ENCODE measurements around the gene EFHB. TPM values are rescaled to one million over a fixed set of nuclear protein-coding genes. Genes with fewer than 3 reads are reported as not detected.
"Not testable (repeated sequence)": the region's sequence is repeated elsewhere in the genome, so short reads cannot be mapped to it uniquely, and the experiment has no call there.

The EFHB gene
- total and polyA plus RNA-seq, 8 donors: 0.09 to 2.3 (median 0.28) TPM; not detected in 3

DNA sequence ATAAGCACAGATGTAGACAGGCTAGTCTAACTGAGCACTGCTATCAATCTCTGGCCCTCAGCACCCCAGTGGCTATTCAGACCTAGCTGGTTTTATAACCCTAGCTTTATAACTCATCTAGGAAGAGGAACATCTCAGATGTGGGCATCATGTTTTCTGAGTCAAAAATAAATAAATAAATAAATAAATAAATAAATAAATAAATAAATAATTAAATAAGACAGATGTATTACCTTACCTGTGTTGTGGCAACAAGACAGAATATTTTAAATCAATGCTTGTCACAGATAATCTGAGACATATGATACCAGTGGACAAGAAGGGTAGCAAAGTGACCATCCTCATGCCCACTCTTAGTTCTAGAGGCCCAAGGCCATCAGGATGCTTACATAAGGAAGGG is 52.2 kb downstream of the EFHB start:
- Histone ChIP-seq H3K27ac (no peak overlapping the region), H3K27me3 (no peaks in the 10 kb centered on the region), H3K9me3 (no peaks in the 10 kb centered on the region), H3K36me3 (no peaks in the 10 kb centered on the region), H3K4me3 (no peak overlapping the region), H3K4me1 (no peaks in the 10 kb centered on the region)
- ATAC-seq: no peak
- no peak for FAIRE-seq
- TF ChIP-seq, protein P1, sequence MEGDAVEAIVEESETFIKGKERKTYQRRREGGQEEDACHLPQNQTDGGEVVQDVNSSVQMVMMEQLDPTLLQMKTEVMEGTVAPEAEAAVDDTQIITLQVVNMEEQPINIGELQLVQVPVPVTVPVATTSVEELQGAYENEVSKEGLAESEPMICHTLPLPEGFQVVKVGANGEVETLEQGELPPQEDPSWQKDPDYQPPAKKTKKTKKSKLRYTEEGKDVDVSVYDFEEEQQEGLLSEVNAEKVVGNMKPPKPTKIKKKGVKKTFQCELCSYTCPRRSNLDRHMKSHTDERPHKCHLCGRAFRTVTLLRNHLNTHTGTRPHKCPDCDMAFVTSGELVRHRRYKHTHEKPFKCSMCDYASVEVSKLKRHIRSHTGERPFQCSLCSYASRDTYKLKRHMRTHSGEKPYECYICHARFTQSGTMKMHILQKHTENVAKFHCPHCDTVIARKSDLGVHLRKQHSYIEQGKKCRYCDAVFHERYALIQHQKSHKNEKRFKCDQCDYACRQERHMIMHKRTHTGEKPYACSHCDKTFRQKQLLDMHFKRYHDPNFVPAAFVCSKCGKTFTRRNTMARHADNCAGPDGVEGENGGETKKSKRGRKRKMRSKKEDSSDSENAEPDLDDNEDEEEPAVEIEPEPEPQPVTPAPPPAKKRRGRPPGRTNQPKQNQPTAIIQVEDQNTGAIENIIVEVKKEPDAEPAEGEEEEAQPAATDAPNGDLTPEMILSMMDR (IDR thresholded peaks at IDR 0.05): no peak
- intact Hi-C loops (cut with DNase I): no loop called here
- no peak for DNase-seq

DNA sequence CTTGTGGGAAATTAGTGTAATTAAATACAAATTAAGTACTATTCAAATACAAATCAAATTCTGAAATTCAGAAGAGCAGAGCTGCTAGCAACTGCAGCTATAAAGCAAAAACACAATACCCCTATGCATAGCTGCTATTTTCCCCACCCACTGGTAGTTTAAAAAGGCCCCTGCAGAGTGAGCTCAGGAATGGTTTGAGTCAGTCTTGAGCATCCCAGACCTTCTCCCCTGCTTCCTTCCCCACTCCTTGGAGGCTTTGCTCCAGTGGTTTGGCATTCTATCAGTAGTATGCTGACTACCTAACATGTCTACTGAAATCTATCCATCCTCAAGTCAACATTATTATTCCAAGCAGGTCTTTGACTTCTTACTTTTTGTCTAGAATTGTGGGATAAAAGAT is 53.0 kb downstream of the EFHB start:
- no peak for DNase-seq
- no peak for ATAC-seq
- H3K27me3 ChIP-seq: no peaks in the 10 kb centered on the region
- H3K4me3 ChIP-seq: no peak overlapping the region
- H3K27ac ChIP-seq: no peak overlapping the region
- TF ChIP-seq, protein P1 (IDR thresholded peaks at IDR 0.05): no peak
- H3K4me1 ChIP-seq: no peaks in the 10 kb centered on the region
- intact Hi-C loops (cut with DNase I): no loop called here
- no peaks in the 10 kb centered on the region for H3K36me3 ChIP-seq
- no peak for FAIRE-seq
- H3K9me3 ChIP-seq: no peaks in the 10 kb centered on the region

DNA sequence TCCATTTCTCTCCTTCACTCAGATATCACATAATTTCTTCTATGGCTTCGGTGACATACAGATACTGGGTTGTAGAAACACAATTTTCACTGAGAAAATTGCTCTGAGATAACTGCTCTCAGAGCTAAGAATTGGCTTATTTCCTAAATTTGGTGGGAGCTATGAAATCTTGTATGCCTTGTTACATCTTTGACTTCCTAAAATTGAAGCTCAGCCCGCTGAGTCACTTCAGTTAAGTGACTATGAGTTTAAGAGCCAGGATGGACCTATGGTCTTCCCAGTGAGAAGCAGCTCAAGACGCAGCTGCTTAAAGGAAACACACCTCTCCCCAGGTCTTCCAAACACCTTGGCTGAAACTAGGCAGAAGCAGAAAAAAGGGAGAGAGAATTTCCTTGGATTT is 56.4 kb downstream of the EFHB start:
- H3K36me3 ChIP-seq: no peaks in the 10 kb centered on the region
- WGBS, 2 donors: 76 to 80% methylated on average over 3 of the region's 3 CpGs
- H3K9me3 ChIP-seq: no peaks in the 10 kb centered on the region
- DNase-seq (no peak), ATAC-seq (no peak), FAIRE-seq (no peak)
- no peak overlapping the region for H3K4me3 ChIP-seq
- TF ChIP-seq, protein P1 (IDR thresholded peaks at IDR 0.05): no peak
- no peaks in the 10 kb centered on the region for H3K4me1 ChIP-seq
- no peaks in the 10 kb centered on the region for H3K27me3 ChIP-seq
- no peak overlapping the region for H3K27ac ChIP-seq
- intact Hi-C loops (cut with DNase I): no loop called here

DNA sequence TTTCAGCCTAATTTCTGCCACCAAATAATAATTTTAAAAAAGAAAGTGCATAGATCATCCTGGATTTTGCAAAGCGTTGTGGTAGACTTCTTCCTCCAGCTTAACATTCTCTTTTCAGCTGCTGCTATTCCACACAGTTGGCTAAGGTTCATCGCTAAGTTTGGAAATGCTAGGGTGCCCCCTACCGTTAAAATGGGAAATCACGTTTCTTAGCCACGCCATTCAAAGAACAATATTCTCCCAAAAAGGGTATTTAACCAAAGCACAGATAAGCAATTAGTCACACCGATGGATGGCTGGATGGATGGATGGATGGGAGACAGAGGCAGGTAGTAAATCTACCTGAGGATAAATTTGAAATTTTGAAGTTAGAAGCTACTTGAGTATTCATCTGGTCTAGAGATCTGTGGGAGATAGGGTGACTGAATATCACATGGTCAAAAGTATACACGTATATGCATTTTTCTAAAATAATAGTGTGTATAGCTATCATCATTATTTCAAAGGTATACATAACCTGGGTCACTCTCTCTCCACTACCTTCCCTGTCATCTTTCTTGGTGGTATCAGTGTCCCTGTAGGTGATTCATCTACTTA is 67.2 kb downstream of the EFHB start:
- ATAC-seq (peak; percentile 74 to 92 (median 90)), FAIRE-seq (peak; percentile 82), DNase-seq (peak in 3 of 6 donors; percentile 12 to 58 (median 20))
- intact Hi-C loops (cut with DNase I): loop anchor here in 1 of 3 donors (10.0 kb wide), 1 partner anchor 802 kb away; no protein-coding TSS in a partner anchor
- H3K4me3 ChIP-seq: no peak overlapping the region
- no peak overlapping the region for H3K27ac ChIP-seq
- TF ChIP-seq, protein P1 (IDR thresholded peaks at IDR 0.05): peak; percentile 35 to 79 (median 50)
- H3K36me3 ChIP-seq: no peaks in the 10 kb centered on the region
- H3K9me3 ChIP-seq: no peaks in the 10 kb centered on the region
- no peaks in the 10 kb centered on the region for H3K27me3 ChIP-seq
- 3 to 5% methylated on average over 7 of the region's 7 CpGs for WGBS, 2 donors
- H3K4me1 ChIP-seq: no peaks in the 10 kb centered on the region

DNA sequence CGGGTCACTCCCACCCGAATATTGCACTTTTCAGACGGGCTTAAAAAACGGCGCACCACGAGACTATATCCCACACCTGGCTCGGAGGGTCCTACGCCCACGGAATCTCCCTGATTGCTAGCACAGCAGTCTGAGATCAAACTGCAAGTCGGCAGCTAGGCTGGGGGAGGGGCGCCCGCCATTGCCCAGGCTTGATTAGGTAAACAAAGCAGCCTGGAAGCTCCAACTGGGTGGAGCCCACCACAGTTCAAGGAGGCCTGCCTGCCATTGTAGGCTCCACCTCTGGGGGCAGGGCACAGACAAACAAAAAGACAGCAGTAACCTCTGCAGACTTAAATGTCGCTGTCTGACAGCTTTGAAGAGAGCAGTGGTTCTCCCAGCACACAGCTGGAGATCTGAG is 78.7 kb downstream of the EFHB start:
- WGBS, 2 donors: 60 to 68% methylated on average over 13 of the region's 13 CpGs
- H3K36me3 ChIP-seq; DNase-seq; H3K4me1 ChIP-seq; H3K4me3 ChIP-seq; H3K9me3 ChIP-seq; FAIRE-seq; H3K27me3 ChIP-seq; H3K27ac ChIP-seq; intact Hi-C loops (cut with DNase I); ATAC-seq: not testable (repeated sequence)

DNA sequence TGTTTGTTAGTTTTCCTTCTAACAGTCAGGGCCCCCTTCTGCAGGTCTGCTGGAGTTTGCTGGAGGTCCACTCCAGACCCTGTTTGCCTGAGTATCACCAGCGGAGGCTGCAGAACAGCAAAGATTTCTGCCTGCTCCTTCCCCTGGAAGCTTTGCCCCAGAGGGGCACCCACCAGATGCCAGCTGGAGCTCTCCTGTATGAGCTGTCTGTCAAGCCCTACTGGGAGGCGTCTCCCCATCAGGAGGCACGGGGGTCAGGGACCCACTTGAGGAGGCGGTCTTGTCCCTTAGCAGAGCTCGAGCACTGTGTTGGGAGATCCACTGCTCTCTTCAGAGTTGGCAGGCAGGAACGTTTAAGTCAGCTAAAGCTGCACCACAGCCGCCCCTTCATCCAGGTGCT is 87.4 kb downstream of the EFHB start:
- 58 to 68% methylated on average over 7 of the region's 7 CpGs for WGBS, 2 donors
- H3K4me1 ChIP-seq; intact Hi-C loops (cut with DNase I); H3K27me3 ChIP-seq; ATAC-seq; FAIRE-seq; H3K9me3 ChIP-seq; H3K36me3 ChIP-seq; DNase-seq; H3K4me3 ChIP-seq; H3K27ac ChIP-seq: not testable (repeated sequence)

Other genes starting within 250 kb of the EFHB start
- 10 to 100 TPM; 18.5 to 30.2 (median 21.6) TPM for gene RAB5A, start 12.9 kb upstream of the EFHB start, total RNA-seq
- 10 to 100 TPM; 16.0 to 21.8 TPM for gene RAB5A, start 12.9 kb upstream of the EFHB start, polyA plus RNA-seq
- not detected for gene PP2D1, start 78.0 kb upstream of the EFHB start, total RNA-seq
- gene PP2D1, start 78.0 kb upstream of the EFHB start, polyA plus RNA-seq: not detected
- 10 to 100 TPM; 13.1 to 21.6 (median 16.0) TPM for gene KAT2B, start 106.2 kb upstream of the EFHB start, total RNA-seq
- gene KAT2B, start 106.2 kb upstream of the EFHB start, polyA plus RNA-seq: 10 to 100 TPM in 1 of 2 donors, 1 to 10 TPM in 1; 8.2 to 14.4 TPM